ENCODE data around the gene CCBE1.
A peak's percentile ranks its signal among the peaks of the same experiment; 100 is the strongest.

The CCBE1 gene

DNA sequence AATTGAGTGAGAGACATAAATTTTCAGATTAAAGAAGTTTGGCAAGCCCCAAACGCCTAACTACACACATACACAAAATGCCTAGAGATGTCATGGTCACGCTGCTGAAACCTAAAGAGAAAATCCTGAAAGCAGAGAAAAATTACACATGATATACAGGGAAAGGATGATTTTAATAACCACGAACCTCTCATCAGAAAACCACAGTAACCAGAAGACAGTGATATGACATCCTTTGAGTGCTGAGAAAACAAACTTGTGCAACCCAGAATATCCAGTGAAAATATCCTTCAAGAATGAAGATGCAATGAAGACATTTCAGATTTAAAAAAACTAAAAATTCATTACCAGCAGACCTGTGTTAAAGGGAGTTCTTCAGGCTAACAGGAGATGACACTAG is 215.8 kb downstream of the CCBE1 start:
- DNase-seq = no peak

DNA sequence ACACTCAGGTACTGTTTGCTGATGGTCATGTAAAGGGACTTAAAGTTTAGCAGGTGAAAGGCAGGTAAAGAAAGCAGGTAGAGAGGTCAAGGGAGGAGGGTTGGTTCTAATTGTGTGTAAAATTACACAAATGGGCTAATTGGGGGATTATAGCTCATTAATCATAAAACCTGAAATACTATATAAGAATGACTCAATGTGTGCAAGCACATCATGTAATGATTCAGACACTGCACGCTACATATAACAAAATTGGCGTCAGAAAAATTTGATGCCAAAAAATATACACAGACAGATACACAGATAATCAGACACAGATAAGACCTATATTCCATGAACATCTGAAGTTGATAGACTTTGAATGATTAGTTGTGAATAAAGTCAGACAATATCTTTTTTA is 217.4 kb downstream of the CCBE1 start:
- DNase-seq = no peak

DNA sequence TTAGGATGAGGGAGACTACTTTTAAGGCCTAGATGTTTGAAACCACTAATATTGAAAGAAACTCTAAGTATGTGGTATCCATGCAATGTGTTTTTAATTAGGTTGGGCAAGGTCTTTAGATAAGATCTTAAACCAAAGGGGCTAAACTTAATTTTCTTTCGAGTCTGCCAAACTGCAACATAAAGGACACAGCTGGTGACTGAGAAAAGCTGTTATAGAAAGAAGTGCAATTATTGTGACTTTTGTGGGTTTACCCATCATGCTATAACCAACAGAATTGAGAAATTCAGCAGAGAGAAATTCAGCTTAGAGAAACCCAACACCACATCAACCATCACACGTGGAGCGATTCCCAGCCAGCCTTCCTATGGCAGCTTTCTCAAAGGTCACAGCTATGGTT is 218.6 kb downstream of the CCBE1 start:
- no peak for DNase-seq

DNA sequence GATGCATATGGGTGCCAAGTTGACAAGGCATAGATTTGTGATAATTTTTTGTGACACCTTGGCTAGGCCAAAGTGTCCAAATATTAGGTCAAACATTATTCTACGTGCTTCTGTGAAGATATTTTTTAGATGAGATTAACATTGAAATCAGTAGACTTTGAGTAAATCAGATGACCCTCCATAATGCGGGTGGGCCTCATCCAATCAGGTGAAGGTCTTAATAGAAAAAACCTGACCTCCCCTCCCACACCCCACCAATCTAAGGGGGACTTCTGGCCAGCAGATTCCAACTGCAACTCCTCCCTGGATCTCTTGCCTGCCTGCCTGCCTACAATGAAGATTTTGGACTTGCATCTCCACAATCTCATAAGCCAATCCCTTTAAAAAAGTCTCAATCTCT is 219.4 kb downstream of the CCBE1 start:
- no peak for DNase-seq

DNA sequence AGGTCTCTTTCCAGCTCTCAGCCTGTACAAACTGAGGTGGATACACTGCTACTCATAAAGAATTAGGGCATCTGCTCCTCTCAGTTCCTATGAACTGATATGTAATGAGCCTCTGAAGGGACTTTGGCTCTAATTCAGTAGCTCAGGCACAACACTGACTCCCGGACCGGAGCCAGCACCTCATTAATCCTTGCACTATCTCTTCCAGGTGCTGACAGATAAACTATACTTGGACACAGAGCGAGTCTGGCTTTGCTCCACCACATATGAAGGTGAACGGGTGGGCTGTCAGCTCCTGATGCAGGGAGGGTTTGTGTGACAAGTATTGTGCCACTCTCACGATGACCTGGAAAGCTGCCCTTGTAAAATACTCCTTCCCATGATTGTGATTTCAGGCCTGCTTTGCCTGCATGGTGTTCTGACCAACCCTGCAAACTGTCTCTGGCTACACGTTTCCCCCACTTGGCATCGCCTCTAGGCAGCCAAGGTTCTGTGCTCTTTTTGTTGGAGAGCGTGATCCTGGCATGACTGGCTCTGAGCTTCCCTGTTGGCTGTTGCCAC is 226.6 kb downstream of the CCBE1 start:
- DNase-seq = no peak

DNA sequence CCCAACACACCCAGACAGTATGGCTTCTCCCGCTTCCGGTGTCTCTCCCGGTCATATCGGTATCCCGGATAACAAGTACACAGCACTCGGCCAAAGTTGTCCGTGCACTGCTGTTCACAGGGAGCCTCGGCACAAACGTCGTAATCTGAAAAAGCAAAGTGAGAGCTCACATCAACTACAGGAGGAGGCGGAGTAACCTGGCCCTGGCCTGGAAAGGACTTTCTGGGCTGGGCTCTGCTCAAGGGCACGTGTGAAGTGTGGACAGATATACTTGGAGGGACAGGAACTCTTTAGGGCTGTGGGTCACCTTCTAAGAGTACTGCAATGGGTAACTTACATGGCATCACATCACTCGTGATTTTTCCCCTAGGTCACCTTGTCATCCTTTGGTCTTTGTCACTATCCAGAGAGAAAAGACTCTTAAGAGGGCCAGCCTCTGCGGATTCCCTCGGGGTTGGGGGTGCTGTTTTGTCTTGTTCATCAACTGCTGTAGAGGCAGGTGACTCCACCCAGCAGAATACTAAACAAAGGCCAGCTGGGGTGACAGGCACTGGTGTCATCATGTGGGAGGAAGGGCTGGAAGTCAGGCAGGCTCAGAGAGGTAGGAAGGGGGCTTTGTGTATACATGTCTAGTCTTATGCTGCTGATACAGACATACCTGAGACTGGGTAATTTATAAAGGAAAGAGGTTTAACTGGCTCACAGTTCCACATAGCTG is 227.6 kb downstream of the CCBE1 start:
- DNase-seq = no peak

DNA sequence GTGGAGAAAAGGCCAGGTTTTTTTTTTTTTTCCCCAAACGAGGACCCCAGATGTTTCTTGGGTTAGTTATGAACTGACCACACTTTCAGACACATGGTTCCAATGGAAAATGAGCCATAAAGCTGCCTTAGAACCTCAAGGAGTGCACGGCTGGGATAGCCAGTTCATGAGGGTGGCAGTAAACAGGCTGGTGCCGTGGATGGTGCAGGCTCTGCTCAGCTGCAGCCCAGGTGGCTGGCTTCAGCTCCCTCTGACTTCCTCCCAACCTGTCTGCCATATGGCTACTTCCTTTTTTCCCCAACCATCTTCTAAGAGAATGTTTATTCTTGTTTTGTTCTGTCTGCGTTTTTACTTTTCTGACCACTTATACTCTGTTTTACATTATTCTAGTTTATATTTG is 228.4 kb downstream of the CCBE1 start:
- DNase-seq = no peak

DNA sequence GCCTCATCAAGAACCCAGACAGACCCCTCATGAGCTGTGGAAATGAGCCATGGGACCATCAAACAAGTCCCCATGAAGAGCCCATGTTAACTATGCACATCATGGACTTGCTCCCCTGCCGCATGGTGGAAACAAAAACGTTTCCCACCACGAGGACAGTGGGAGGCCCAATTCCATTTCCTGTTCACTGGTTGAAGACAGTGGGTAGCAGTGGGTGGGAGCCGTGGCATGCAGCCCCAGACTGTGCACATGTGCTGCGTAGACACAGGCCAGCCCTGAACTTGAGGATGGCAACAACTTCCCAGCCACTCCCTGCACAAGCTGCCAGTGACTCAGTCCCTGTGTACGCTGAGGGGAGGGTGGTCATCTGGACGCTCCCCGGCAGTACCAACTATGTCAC is 229.7 kb downstream of the CCBE1 start:
- no peak for DNase-seq

DNA sequence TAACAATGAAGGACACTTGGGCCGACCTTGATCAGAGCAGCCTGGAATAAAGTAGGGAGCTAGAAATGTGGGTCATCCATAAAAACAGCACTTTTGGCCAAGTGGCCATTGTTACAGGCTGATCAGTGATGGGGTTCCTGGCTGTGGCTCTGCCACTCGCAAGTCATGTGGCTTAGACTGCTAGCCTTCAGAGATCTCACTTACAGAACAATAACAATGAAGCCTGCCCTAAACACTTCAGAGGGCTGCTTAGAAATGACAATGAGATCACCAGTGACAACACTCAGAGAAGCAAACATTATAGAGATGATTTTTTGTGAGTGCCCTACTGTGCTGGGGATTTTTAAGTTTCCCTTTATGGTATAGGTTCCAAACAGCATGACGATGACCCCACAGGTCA is 230.2 kb downstream of the CCBE1 start:
- DNase-seq = no peak

DNA sequence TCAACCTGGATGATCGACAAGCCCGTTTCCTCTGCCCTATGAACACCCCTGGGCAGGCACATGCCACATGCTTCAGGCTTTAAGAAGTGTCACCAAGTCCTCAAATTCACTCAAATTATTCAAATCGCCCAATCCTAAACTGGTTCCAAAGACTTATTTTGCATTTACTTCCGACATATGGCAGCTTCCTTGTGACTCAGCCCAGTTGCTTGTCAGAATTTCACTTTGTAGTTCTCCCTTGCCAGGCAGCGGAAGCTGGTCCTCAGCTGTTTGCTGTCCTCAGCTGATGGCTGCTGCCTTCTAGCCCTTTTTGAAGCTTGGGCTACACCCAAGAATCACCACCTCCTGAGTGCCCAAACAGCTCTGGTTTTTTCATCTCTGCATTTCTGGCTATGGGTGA is 232.7 kb downstream of the CCBE1 start:
- no peak for DNase-seq

DNA sequence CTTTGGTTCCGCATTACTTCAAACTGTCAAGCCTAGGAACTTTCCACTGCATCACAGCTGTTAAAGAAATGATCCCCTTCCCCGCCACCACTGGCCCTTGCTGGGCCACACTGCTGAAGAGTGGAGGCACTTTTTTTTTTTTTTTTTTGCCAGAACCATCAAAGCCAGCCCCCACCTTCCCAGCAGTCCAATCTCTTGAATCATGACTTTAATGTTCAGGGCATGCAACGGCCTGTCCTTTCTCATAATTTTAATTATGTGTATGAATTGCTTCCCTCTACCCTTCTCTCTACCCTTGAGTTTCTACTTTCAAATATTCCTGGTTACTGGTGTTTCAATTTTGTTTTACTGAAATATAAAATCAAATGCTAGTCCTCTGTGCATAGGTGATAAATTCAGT is 236.1 kb downstream of the CCBE1 start:
- DNase-seq = no peak

DNA sequence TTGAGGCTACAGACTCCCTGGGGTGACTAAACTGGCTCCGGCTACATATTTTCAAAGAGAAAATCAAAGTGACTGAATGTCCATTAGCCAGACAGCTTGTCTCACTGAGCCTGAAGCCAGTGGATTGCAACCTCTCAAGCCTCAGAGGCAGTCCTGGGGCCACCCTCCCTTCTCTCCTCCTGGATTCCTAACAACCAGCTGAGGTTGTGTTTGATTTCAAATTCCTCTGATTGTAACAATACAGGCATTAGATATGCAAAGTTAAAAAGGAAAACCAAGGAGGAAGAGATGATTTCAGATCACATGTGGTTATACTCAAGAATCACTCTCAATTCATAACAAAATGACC is 237.2 kb downstream of the CCBE1 start:
- no peak for DNase-seq

DNA sequence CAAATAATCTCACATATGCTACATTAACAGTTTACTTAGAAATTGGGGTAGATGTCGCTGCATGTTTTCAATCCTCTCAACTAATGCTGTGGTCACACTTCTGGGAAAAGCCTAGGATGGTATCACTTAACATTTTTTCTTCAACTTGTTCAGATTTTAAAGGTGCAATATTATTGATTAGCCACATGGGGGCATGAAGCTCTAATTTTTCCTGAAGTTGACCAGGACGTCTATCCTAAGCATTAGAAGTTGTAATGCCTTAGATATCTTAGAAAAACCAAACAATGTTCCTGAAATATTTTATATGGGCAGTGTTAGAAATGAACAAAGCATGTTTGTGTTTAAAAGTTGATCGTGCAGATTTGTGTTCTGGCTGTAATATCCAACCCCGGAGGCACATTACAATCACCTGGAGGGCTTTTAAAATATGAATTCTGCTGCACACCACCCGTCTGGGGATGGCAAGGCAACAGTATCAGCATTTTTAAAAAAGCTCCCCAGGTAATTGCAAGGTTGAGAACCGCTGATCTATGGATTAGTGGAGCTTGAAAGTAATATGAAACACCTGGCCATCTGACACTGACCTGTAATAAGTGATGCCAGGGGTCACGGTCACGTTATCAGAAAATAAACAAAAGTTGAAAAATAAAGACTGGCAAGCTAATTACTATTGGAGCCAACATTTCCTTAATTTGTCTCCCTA is 237.7 kb downstream of the CCBE1 start:
- peak in 1 of 2 experiments; percentile 15 for DNase-seq

DNA sequence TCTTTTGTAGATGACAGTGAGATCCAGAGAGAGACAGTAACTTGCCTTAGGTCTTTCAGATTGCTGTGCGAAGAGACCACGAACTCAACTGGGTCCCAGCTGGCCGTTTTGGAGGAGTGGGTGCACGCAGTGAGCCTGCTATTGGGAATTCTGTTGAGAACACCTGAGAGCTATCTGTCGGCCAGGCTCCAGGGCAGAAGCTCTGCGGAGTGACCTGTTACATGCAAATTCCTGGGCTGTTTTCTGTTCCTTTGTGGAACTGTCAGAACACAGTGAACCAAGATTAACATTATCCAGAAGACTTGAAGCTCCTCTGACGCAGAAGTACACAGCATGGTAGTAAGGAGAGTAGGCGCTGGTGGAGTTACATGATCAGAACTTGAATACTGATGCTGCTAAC is 238.6 kb downstream of the CCBE1 start:
- DNase-seq = no peak

DNA sequence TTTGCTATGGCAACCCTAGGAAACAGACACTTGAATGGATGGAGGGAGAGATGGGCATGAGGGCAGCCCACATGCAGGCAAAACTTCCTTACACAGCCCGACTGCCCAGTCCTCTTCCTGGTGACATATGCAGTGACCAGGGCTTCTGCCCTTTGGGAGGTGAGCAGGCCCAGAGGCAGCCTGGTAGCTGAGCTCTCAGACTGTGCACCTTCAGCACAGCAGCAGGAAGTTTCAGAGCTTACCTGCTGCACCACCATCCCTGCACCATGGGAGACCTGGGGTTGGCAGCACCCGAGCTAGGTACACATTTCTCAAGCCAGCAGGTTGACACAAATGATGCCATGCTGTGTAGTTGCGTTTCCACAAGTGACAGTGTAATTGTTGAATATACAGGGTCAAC is 240.6 kb downstream of the CCBE1 start:
- DNase-seq = no peak

DNA sequence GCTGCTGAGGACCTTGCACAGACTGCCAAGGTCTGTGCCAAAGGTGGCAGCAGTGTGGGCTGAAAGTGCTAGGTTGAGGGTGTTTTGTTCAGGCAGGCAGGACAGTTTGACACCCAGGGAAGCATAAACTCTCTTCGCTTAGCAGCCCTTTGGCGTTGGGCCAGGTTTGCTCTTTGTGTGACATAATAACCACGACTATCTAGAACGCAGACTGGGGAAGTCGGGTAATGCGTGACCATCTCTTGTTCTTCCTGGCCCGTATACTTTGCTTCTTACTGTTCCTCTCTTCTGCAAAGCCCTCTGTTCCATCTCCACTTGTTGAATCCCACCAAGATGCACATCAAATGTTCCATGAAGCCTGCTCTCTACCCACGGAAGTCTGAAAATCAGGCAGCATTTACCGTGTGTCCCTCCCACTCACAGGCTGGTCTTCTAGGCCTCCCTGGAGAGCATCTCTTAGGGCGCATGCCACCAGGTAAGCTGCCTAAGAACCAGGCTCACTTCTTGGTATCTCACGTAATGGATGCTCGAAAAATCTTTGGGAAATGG is 241.4 kb downstream of the CCBE1 start:
- DNase-seq = no peak

DNA sequence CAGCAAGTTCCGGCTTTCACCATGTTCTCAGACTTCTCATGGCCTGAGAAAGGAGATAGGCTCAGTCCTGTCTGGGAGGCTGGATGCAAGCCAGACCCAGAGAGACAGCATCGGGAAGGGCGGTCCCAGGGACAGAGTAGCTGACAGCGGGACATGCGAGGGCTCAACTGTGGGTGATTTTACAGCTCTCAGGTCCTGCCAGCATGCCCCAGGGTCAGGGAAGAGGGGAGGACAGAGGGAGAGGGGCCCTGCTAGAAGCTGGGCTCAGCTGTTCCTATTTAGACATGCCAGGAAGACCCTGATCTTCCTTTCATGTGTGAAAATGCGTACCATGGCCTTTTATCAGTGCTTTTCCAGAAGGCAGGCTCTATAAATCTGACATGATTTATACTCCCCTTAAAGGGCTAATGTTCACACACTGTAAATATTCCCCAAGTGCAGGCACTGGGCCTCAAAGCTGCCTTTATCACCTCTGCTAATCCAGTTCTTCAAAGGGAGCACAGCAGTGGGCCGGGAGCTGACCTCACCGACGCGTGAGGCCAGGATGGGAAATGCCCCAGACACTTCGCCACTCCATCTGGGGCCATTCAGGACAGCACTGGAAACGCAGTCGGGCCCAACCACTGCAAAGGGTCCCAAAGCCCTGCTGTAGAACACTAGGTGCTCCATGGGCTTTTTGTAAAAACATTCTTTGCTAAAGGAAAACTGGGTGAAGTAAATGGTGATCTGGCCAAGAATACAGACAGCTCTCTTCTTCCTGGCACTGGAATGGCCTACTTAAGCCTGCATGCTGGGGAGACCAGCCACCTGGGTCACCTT is 242.1 kb downstream of the CCBE1 start:
- DNase-seq = no peak

DNA sequence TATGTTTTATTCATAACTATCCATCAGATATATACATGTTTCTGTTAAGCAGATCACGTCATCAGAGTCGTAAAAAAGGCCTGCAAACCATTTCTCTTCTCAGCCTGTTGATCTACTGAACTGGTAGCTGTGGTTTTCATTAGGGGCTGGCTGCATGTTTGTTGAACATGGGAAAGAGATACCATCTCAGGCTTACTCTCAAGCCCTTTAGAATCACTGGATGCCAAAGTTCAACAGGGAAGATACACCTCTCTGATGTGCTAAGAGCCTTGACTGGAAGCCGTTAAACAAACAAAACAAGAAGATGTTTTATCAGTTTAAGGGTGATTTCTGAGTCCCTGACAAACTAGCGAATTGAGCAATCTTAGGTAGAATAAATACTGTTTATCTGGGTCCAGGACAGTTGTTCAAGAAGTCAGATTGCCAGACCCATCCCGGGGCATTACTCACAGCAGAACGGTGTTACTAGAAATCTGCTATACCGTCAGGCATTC is 243.7 kb downstream of the CCBE1 start:
- no peak for DNase-seq

DNA sequence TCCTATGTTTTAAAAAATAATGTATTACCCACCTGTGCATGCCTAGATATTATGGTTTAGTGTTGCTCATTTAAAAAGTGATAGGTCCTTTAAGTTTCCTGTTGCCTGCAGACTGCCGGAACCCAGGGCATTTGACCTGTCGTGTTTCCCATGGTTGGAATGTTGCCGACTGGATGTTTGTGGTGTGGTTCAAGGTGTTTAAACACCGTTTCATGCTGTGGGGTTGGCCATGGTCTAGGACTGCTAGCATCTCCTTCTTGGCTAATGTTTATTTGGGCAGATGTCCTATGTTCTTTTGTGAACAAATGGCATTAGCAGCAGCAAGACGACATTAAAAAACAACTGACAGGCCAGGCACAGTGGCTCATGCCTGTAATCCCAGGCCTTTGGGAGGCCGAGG is 245.3 kb downstream of the CCBE1 start:
- DNase-seq = no peak

DNA sequence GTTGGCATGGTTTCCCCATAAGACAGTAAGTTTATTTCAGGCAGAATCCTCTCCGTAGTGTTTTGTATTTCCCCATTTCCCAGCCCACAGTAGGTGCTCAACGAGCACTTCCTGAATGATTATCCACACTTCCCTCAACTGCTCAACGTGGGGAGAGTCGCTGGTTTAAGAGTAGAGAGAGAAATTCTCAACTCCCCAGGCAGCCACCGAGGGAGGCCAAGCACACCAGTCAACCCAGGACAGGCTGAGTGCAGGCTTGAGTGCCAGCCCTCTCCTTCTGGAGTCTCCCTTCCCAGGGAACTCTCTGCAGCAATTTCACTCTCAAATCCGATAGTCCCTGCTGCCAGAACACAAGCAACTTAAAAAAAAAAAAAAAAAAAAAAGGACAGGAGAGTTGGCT is 246.2 kb downstream of the CCBE1 start:
- no peak for DNase-seq

DNA sequence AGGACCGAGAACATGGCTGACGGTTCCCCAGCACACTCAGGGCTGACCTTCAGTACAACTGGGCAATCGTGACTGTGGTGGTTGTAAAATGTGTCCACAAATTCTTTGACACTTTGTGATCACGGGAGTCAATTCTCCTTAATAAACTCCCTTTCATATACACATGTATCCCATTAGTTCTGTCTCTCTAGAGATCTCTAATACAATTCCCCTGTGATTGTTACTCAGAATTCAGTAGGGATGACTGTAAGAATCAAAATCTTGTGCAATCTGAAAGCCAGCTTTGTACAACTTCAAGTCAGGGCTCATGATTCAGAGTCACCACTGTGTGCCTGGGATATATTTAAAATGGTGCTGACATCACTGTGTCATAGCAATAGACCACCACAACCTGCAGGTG is 248.7 kb downstream of the CCBE1 start:
- no peak for DNase-seq

DNA sequence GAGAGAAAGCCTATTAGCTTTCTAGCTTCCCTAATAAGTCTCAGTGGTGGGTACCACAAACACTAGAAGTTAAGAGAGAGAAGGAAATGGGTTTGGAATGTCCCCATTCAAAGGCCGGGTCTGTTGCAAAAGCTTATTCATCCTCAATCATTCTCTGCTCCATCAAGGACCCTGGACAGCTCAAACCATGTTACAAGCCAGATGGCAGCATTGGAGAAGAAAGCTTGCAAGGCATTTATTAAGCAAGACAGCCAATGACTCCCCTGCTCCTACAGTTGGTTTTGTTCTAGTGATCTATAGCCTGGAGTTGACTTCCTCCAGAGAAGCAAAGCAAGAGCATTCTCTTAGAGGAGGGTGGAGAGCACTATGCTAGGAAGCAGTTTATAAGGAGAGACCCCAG is 251.2 kb downstream of the CCBE1 start:
- no peak for DNase-seq

DNA sequence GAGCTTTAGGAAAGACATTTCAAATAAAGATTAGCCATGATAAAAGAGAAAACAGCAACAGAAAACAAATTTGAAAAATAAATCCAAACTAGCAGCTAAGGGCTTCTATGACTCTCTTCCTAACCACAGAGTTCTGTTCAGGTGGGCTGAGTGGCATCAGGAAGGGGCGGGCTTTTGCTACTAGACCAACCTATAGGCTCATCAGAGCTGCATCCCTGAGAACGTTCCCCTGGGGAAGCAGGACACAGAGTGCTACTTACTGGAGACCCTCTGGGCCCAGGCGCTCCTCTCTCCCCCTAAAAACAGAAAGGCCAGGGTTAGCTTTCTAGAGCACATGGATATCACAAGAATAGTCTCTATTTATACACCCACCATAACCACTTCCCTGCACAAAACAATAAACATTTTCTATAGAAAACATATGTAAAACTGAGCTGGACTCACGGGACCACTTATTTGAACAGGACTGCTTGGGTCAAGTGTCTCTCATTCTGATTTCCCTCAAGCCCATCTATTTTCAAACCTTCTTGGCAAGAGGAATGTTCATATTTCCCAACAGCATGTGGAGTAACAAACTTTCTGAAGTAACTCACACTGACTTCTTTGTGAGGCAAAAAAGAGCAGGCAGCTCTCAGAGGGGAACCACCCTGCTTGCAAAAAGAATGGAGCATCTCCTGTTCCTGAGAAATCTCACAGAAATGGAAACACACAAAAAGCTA is 259.2 kb downstream of the CCBE1 start:
- no peak for DNase-seq

Data from NCI-H446 (cell line).